Measurements from ENCODE around the gene CALN1. TPM values are rescaled to one million over a fixed set of nuclear protein-coding genes. Genes with fewer than 3 reads are reported as not detected.

Gene CALN1
- total and polyA plus RNA-seq, 9 of the 15 experiments (the other 6 are each of a cell fraction or from before 2014, with no cell fraction given): 1.4 to 7.5 (median 3.3) TPM

DNA sequence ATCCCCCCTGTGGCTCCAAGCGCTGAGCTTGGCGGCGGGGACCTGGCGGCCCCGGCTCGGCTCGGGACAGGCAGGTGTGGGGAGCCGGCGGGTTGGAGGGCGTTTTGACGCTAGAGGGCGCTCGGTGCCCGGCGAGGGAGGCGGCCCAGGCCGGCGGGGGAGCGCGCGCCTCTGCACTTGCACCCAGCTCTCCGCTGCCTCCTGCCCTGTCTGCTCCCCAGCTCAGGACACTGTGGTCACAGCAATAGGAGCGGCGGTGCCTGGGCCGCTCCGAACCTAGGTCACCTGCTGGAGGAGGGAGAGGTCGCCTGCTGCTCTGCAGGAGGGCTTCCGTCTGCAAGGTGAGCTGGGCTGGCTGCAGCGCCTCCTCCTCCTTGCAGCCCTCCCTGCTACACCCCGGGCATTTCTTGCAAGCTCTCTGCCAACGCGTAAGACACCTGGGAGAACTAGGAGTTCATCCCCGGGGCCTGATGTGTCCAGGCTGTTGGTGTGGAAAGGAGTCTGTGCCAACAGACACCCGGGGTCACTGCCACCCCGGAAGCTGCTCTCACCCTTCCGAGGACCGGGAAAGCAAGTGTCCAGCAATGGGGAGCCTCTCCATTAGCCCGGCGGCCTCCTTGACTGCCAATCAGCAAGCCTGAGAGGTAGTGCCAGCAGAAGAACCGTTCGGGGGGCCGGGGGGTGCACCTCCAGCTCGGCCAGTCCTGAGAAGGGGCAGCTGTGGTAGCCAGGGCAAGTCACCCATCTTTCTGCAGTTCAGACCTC, 659.8 kb downstream of the CALN1 start (continued):
- peak; percentile 93 for TF ChIP-seq ZFP36 (IDR thresholded peaks at IDR 0.05; ENCODE audit: low read depth, low read length, partially characterized antibody)
- peak; percentile 56 for TF ChIP-seq RBM25 (IDR thresholded peaks at IDR 0.05; ENCODE audit: low read depth, low read length, severe bottlenecking)
- TF ChIP-seq, protein P1, sequence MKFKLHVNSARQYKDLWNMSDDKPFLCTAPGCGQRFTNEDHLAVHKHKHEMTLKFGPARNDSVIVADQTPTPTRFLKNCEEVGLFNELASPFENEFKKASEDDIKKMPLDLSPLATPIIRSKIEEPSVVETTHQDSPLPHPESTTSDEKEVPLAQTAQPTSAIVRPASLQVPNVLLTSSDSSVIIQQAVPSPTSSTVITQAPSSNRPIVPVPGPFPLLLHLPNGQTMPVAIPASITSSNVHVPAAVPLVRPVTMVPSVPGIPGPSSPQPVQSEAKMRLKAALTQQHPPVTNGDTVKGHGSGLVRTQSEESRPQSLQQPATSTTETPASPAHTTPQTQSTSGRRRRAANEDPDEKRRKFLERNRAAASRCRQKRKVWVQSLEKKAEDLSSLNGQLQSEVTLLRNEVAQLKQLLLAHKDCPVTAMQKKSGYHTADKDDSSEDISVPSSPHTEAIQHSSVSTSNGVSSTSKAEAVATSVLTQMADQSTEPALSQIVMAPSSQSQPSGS (CRISPR knock-in tag; IDR thresholded peaks at IDR 0.05): no peak
- TF ChIP-seq, protein P2, sequence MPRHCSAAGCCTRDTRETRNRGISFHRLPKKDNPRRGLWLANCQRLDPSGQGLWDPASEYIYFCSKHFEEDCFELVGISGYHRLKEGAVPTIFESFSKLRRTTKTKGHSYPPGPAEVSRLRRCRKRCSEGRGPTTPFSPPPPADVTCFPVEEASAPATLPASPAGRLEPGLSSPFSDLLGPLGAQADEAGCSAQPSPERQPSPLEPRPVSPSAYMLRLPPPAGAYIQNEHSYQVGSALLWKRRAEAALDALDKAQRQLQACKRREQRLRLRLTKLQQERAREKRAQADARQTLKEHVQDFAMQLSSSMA (CRISPR knock-in tag; IDR thresholded peaks at IDR 0.05): no peak
- TF ChIP-seq ARNT (IDR thresholded peaks at IDR 0.05): no peak
- TF ChIP-seq, protein P3, sequence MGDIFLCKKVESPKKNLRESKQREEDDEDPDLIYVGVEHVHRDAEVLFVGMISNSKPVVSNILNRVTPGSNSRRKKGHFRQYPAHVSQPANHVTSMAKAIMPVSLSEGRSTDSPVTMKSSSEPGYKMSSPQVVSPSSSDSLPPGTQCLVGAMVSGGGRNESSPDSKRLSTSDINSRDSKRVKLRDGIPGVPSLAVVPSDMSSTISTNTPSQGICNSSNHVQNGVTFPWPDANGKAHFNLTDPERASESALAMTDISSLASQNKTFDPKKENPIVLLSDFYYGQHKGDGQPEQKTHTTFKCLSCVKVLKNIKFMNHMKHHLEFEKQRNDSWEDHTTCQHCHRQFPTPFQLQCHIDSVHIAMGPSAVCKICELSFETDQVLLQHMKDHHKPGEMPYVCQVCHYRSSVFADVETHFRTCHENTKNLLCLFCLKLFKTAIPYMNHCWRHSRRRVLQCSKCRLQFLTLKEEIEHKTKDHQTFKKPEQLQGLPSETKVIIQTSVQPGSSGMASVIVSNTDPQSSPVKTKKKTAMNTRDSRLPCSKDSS (IDR thresholded peaks at IDR 0.05; ENCODE audit: low read depth, partially characterized antibody): no peak
- TF ChIP-seq ZNF217 (CRISPR knock-in tag; IDR thresholded peaks at IDR 0.05): no peak
- no peak for TF ChIP-seq ZNF124 (CRISPR knock-in tag; IDR thresholded peaks at IDR 0.05)
- TF ChIP-seq CHD1 (IDR thresholded peaks at IDR 0.05; ENCODE audit: low read length): no peak
- TF ChIP-seq SIN3B (IDR thresholded peaks at IDR 0.05; ENCODE audit: low read depth): no peak
- no peak for TF ChIP-seq ZNF282 (CRISPR knock-in tag; IDR thresholded peaks at IDR 0.05)
- TF ChIP-seq SMC3 (conservative IDR thresholded peaks at IDR 0.05; ENCODE audit: insufficient read depth, low read depth, low read length): peak; percentile 74
- TF ChIP-seq, protein P4, sequence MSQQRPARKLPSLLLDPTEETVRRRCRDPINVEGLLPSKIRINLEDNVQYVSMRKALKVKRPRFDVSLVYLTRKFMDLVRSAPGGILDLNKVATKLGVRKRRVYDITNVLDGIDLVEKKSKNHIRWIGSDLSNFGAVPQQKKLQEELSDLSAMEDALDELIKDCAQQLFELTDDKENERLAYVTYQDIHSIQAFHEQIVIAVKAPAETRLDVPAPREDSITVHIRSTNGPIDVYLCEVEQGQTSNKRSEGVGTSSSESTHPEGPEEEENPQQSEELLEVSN (IDR thresholded peaks at IDR 0.05; ENCODE audit: borderline replicate concordance in 1 of 2, extremely low read depth in 1 of 2, insufficient read depth in 1 of 2, insufficient read length in 1 of 2, low read depth in 1 of 2, low read length in 1 of 2, poor library complexity in 1 of 2, severe bottlenecking in 1 of 2): no peak
- TF ChIP-seq, protein P5, sequence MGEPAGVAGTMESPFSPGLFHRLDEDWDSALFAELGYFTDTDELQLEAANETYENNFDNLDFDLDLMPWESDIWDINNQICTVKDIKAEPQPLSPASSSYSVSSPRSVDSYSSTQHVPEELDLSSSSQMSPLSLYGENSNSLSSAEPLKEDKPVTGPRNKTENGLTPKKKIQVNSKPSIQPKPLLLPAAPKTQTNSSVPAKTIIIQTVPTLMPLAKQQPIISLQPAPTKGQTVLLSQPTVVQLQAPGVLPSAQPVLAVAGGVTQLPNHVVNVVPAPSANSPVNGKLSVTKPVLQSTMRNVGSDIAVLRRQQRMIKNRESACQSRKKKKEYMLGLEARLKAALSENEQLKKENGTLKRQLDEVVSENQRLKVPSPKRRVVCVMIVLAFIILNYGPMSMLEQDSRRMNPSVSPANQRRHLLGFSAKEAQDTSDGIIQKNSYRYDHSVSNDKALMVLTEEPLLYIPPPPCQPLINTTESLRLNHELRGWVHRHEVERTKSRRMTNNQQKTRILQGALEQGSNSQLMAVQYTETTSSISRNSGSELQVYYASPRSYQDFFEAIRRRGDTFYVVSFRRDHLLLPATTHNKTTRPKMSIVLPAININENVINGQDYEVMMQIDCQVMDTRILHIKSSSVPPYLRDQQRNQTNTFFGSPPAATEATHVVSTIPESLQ (CRISPR knock-in tag; IDR thresholded peaks at IDR 0.05): no peak
- TF ChIP-seq, protein P6, sequence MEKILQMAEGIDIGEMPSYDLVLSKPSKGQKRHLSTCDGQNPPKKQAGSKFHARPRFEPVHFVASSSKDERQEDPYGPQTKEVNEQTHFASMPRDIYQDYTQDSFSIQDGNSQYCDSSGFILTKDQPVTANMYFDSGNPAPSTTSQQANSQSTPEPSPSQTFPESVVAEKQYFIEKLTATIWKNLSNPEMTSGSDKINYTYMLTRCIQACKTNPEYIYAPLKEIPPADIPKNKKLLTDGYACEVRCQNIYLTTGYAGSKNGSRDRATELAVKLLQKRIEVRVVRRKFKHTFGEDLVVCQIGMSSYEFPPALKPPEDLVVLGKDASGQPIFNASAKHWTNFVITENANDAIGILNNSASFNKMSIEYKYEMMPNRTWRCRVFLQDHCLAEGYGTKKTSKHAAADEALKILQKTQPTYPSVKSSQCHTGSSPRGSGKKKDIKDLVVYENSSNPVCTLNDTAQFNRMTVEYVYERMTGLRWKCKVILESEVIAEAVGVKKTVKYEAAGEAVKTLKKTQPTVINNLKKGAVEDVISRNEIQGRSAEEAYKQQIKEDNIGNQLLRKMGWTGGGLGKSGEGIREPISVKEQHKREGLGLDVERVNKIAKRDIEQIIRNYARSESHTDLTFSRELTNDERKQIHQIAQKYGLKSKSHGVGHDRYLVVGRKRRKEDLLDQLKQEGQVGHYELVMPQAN (IDR thresholded peaks at IDR 0.05; ENCODE audit: borderline replicate concordance): no peak
